Right lobe of liver (tissue), 4 donors: ENCODE measurements around the gene JPT1.

Experiments
- POLR2A ChIP-seq: fragments of 450-650 bp; IDR thresholded peaks from one replicate; pipeline ENCODE4 v1.6.1; 2017; ENCODE audit warnings: antibody characterized with exemption, mild to moderate bottlenecking
- TF ChIP-seq, protein P1 (sequence below), 4 donors: fragments of 200-600 bp in 3 of 4; fragments of 450-650 bp in 1 of 4; IDR thresholded peaks; one replicate each; pipeline versions ENCODE4 v1.5.1 to v1.8.0; 2016 to 2022; ENCODE audit warnings: antibody characterized with exemption in 4 of 4, mild to moderate bottlenecking in 2 of 4
- donor health status: DM: no; HTN: no; CAD: no.
- donor health status: DM: no; HTN: no; CAD: no.
- donor health status: DM: no; HTN: yes; CAD: no.

DNA sequence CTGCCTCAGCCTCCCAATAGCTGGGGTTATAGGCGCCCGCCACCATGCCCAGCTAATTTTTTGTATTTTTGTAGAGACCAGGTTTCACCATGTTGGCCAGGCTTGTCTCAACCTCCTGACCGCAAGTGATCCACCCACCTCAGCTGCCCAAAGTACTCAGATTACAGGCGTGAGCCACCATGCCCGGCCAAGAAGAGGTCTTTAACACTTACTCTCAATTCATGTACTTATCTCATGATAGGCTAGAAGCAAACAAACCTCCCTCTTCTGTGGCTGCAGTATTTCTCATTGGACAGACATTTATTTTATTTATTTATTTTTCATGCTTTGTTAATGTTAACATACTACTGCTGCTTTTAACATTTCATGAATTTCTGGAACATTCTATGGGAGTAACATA lies 15.8 kb downstream of the JPT1 start:
- TF ChIP-seq POLR2A, result no peak
- TF ChIP-seq, protein P1, sequence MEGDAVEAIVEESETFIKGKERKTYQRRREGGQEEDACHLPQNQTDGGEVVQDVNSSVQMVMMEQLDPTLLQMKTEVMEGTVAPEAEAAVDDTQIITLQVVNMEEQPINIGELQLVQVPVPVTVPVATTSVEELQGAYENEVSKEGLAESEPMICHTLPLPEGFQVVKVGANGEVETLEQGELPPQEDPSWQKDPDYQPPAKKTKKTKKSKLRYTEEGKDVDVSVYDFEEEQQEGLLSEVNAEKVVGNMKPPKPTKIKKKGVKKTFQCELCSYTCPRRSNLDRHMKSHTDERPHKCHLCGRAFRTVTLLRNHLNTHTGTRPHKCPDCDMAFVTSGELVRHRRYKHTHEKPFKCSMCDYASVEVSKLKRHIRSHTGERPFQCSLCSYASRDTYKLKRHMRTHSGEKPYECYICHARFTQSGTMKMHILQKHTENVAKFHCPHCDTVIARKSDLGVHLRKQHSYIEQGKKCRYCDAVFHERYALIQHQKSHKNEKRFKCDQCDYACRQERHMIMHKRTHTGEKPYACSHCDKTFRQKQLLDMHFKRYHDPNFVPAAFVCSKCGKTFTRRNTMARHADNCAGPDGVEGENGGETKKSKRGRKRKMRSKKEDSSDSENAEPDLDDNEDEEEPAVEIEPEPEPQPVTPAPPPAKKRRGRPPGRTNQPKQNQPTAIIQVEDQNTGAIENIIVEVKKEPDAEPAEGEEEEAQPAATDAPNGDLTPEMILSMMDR (IDR thresholded peaks at IDR 0.05), result no peak
